Tibial nerve (tissue), 3 donors: ENCODE results near the gene TJP3.

Experiments
- POLR2A ChIP-seq, 2 donors: fragments of 450-650 bp; IDR thresholded peaks; one replicate each; pipeline ENCODE4 v1.6.1; 2017; ENCODE audit warnings: antibody characterized with exemption in 2 of 2, mild to moderate bottlenecking in 2 of 2, moderate library complexity in 2 of 2
- TF ChIP-seq, protein P1 (sequence below), 5 experiments: fragments of 200-600 bp in 3 of 5; fragments of 450-650 bp in 2 of 5; sonication (generic) in 3 of 5; IDR thresholded peaks; one replicate each; pipeline ENCODE4 v1.5.1; 2016 to 2019; ENCODE audit warnings: antibody characterized with exemption in 5 of 5, mild to moderate bottlenecking in 3 of 5, moderate library complexity in 2 of 5

DNA sequence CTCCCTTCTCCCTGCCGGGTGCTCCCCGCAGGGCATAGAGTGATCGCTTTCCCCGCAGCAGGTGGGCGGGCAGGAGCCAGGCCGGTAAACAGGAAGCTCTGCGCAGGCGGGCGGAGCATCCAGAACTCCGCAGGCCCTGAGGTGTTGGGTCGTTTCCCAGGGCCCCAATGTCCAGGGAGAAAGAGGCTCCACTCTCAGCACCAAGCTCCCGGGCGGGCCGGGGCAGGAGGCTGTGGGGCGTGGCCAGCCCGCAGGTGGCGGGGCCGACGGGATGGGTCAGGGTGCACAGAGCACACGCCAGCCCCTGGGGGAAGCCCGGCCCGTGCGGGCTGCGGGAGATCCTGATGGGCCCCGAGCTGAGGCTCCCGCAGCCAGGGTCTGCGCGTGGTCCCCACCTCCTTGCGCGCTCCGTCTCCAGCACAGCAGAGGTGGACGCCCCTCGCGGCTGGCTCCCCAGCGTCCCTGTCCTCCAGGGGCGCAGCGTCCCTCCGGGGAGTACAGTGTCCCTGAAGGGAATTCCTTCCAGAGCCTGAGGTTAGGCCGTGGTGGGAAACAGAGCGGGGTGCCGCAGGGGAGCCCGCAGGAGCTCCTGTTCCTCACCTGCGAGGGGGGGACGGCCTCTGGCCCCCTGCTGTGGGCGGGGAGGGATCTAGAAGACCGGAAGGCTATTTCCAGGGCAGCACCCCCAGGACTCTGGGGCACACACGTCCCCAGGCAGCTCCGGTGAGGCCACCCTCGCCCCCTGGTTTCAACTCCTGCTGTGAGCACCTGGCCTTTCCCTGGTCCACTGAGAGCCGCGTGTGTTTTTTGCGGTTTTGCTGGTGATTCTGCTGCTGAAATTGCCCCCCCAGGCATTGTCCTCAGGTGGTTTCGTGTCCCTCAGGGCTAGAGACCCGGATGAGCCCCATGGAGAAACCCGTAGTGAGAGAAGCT, 20.1 kb upstream of the TJP3 start:
- TF ChIP-seq POLR2A (IDR thresholded peaks at IDR 0.05) = peak in 1 of 2 donors; percentile 7
- TF ChIP-seq, protein P1, sequence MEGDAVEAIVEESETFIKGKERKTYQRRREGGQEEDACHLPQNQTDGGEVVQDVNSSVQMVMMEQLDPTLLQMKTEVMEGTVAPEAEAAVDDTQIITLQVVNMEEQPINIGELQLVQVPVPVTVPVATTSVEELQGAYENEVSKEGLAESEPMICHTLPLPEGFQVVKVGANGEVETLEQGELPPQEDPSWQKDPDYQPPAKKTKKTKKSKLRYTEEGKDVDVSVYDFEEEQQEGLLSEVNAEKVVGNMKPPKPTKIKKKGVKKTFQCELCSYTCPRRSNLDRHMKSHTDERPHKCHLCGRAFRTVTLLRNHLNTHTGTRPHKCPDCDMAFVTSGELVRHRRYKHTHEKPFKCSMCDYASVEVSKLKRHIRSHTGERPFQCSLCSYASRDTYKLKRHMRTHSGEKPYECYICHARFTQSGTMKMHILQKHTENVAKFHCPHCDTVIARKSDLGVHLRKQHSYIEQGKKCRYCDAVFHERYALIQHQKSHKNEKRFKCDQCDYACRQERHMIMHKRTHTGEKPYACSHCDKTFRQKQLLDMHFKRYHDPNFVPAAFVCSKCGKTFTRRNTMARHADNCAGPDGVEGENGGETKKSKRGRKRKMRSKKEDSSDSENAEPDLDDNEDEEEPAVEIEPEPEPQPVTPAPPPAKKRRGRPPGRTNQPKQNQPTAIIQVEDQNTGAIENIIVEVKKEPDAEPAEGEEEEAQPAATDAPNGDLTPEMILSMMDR (IDR thresholded peaks at IDR 0.05) = no peak
